ENCODE measurements around the gene TOX2.

The TOX2 gene

GRCh38 chr20:43960231-43960630, 45.6 kb downstream of the TOX2 start:
- H3K79me2 ChIP-seq (ENCODE audit: control insufficient read depth, low read length) = no peaks in the 10 kb centered on the region
- H3K4me1 ChIP-seq (ENCODE audit: control insufficient read depth, low read length) = no peaks in the 10 kb centered on the region

GRCh38 chr20:43961116-43961515, 46.5 kb downstream of the TOX2 start:
- H3K9me2 ChIP-seq (replicated peaks; ENCODE audit: control insufficient read depth, low read length) = no peaks in the 10 kb centered on the region
- H3K9me3 ChIP-seq (ENCODE audit: control insufficient read depth, insufficient read depth, low read length) = no peaks in the 10 kb centered on the region
- TF ChIP-seq CTCF (IDR thresholded peaks at IDR 0.05; ENCODE audit: low read depth, low read length, poor library complexity, severe bottlenecking) = no peak
- TF ChIP-seq EZH2phosphoT487 (IDR thresholded peaks at IDR 0.05; ENCODE audit: borderline replicate concordance, low read length) = no peak
- no peaks in the 10 kb centered on the region for H3K79me2 ChIP-seq (ENCODE audit: control insufficient read depth, low read length)
- peaks cover 6% of the 10 kb centered on the region; the same call in 1 of the 2 replicates for H3K27me3 ChIP-seq (ENCODE audit: control insufficient read depth, low read length)
- H3K27ac ChIP-seq (ENCODE audit: low read depth, low read length) = no peak overlapping the region
- no peaks in the 10 kb centered on the region for H3K36me3 ChIP-seq (ENCODE audit: control insufficient read depth, low read length)
- no peaks in the 10 kb centered on the region for H3F3A ChIP-seq (ENCODE audit: control insufficient read depth, insufficient read depth)
- H3K4me1 ChIP-seq (ENCODE audit: control insufficient read depth, low read length) = no peaks in the 10 kb centered on the region
- no peaks in the 10 kb centered on the region for H4K20me1 ChIP-seq (ENCODE audit: control insufficient read depth, insufficient read depth, low read depth, low read length)
- H3K4me3 ChIP-seq (ENCODE audit: low read length) = no peak overlapping the region
- H3K4me2 ChIP-seq (ENCODE audit: low read length) = no peak overlapping the region

More at GRCh38 chr20:43960231-43960630, 45.6 kb downstream of the TOX2 start:
- TF ChIP-seq EZH2phosphoT487 (IDR thresholded peaks at IDR 0.05; ENCODE audit: borderline replicate concordance, low read length) (no peak), CTCF (IDR thresholded peaks at IDR 0.05; ENCODE audit: low read depth, low read length, poor library complexity, severe bottlenecking) (no peak)
- H3K36me3 ChIP-seq (ENCODE audit: control insufficient read depth, low read length) = no peaks in the 10 kb centered on the region
- H3K4me3 ChIP-seq (ENCODE audit: low read length) = no peak overlapping the region
- H3K9me3 ChIP-seq (ENCODE audit: control insufficient read depth, insufficient read depth, low read length) = no peaks in the 10 kb centered on the region
- H3K27ac ChIP-seq (ENCODE audit: low read depth, low read length) = no peak overlapping the region
- H3K9me2 ChIP-seq (replicated peaks; ENCODE audit: control insufficient read depth, low read length) = no peaks in the 10 kb centered on the region
- H4K20me1 ChIP-seq (ENCODE audit: control insufficient read depth, insufficient read depth, low read depth, low read length) = no peaks in the 10 kb centered on the region
- no peaks in the 10 kb centered on the region for H3F3A ChIP-seq (ENCODE audit: control insufficient read depth, insufficient read depth)
- peaks cover 6% of the 10 kb centered on the region; the same call in 1 of the 2 replicates for H3K27me3 ChIP-seq (ENCODE audit: control insufficient read depth, low read length)
- no peak overlapping the region for H3K4me2 ChIP-seq (ENCODE audit: low read length)

DNA sequence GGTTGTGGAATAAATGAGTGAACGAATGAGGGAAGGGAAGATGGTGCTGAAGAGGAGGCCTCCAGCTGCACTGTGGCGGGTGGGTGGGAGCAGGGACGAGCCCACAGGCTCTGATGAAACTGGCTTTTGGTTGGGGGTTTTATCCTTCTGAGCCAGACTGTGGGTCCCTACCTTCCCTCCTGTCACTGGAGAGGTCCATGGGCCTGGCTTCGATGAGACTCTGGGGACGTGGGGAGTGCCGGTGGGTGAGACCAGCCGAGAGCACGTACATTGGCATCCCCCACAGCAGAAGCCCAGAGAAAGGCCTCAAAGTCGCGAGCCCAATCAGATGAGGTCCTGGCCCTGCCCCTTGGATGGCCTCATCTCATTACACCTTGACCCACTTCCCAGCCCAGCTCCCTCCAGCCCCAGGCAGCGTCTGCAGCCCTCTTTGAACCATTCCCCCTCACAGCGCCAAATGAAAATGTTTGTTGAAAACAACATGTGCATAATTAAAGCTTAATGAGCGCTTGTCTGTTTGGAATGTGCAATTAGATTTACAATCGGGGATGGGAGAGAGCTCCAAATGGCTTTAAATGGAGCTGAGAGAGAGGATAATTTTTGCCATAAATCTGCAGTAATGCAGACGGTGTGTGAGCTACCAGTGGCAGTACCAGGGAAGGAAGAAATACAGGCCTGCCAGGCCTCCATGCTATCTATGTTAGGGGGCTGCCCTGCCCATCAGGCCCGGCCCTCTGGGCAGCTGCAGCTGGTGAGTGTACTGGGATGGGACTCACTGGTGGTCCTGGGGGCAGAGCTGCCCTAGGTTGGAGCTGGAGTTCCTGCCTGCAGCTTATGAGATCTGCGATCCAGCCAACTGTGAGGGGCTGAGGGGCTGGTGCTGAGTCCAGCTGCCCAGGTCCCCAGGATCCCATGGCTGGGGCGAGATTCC, 47.2 kb downstream of the TOX2 start:
- Histone ChIP-seq H3K4me1 (ENCODE audit: control insufficient read depth, low read length) (no peaks in the 10 kb centered on the region), H3K36me3 (ENCODE audit: control insufficient read depth, low read length) (no peaks in the 10 kb centered on the region), H3F3A (ENCODE audit: control insufficient read depth, insufficient read depth) (no peaks in the 10 kb centered on the region), H3K27me3 (ENCODE audit: control insufficient read depth, low read length) (peaks cover 6% of the 10 kb centered on the region; the same call in 1 of the 2 replicates), H3K27ac (ENCODE audit: low read depth, low read length) (no peak overlapping the region), H3K4me2 (ENCODE audit: low read length) (no peak overlapping the region), H3K79me2 (ENCODE audit: control insufficient read depth, low read length) (no peaks in the 10 kb centered on the region), H4K20me1 (ENCODE audit: control insufficient read depth, insufficient read depth, low read depth, low read length) (no peaks in the 10 kb centered on the region), H3K4me3 (ENCODE audit: low read length) (no peak overlapping the region), H3K9me3 (ENCODE audit: control insufficient read depth, insufficient read depth, low read length) (no peaks in the 10 kb centered on the region), H3K9me2 (replicated peaks; ENCODE audit: control insufficient read depth, low read length) (no peaks in the 10 kb centered on the region)
- TF ChIP-seq CTCF (IDR thresholded peaks at IDR 0.05; ENCODE audit: low read depth, low read length, poor library complexity, severe bottlenecking) (no peak), EZH2phosphoT487 (IDR thresholded peaks at IDR 0.05; ENCODE audit: borderline replicate concordance, low read length) (no peak)
